Esophagus mucosa (tissue), 1 donor: Measurements from ENCODE around the gene TBL1X. TPM values are rescaled to one million over a fixed set of nuclear protein-coding genes. Genes with fewer than 3 reads are reported as not detected.

ENCODE experiments used
- ATAC-seq: fragments of 200-7000 bp; cut with Tn5 transposase; one replicate; pipeline ENCODE4 v1.9.1; 2020
- total RNA-seq: library from RNA; stranded (reverse); gene quantifications from one replicate; pipeline ENCODE4 v1.2.4, GENCODE V29; 2023
- donor health status: DM: yes; HTN: yes; CAD: no.

TBL1X gene
- total RNA-seq, 1 donor from 2014 or later, result 21.8 TPM

- no peak for ATAC-seq
Observed at GRCh38 chrX:9591496-9591895, 126.6 kb downstream of the TBL1X start.

GRCh38 chrX:9593756-9594155 is 128.9 kb downstream of the TBL1X start:
- ATAC-seq, result no peak

DNA sequence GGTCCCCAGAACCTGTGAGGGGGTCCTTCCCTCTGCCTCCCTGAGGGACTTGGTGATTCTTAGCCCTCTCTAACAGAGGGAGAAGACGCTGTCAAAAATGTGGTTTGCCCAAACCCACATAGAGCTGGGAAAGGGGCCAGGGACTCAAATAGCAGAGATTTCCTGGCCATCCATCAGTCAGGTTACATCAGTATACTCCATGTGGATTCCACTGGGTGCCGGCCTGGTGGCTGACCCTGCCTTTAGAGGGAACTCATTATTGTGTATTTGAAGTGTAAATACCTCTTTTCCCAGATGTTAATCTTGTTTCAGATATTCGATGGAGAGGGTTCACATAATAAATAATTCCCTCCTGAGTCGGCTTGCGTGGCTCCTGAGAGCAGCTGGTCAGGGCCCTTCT is 130.3 kb downstream of the TBL1X start:
- no peak for ATAC-seq

GRCh38 chrX:9596837-9597236 is 132.0 kb downstream of the TBL1X start:
- ATAC-seq, result no peak

GRCh38 chrX:9597361-9598035 is 132.6 kb downstream of the TBL1X start:
- no peak for ATAC-seq

GRCh38 chrX:9598344-9598743 is 133.5 kb downstream of the TBL1X start:
- ATAC-seq, result no peak

DNA sequence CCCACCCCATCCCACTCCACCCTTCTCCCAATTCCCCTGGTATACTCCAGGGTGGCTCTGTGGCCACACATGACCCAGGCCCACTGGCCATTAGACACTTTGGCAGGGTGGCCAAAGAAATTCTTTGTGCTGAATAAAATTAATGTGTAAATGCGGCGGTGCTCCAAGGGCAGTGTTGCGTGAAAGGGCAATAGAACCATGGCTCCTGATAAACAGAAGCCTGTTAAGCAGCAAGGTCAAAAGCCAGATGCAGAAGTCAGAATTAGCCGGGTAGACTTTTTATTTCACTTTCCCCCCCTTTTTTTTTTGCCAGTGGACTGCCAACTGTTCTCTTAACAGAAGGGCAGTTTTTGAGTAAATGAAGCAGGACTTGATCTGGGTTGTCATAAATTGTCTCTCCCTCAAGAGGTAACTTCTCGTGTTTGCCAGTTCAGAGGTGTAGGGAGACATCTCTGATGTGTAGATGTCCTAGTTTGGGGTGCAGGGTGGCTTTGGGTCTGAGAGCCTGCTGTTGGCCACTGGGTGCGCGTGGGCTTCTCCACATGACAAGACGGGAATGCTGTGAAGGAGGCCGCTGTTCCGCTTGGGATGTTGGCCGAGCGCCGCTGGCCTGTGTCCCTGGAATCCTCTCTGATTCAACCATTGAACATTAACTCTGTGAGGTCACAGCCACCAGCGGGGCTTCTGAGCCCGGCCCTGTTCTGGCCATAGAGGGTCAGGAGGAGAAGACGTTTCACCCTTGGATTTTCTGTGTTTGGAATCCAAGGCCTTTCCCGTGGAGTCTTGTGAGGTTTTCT is 139.5 kb downstream of the TBL1X start:
- no peak for ATAC-seq

GRCh38 chrX:9604908-9605306 is 140.0 kb downstream of the TBL1X start:
- no peak for ATAC-seq

DNA sequence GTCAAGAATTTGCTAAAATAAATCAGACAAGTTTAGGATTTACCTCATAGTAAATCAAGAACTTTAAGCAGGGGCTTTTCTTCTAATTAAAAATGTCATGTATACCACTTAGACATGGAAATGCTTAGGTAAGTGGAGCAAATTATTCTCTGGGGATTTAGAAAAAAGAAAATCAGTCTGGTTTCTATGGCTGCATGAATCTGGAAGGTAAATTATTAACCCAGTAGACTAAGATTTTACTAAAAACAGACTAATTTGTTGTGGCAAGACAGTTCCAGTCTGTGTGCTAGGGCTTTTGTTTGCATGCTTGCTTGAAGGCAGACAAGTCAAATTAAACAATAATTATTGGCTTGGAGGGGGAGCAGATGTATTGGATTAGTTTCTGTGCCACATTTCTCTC is 140.6 kb downstream of the TBL1X start:
- ATAC-seq, result no peak

DNA sequence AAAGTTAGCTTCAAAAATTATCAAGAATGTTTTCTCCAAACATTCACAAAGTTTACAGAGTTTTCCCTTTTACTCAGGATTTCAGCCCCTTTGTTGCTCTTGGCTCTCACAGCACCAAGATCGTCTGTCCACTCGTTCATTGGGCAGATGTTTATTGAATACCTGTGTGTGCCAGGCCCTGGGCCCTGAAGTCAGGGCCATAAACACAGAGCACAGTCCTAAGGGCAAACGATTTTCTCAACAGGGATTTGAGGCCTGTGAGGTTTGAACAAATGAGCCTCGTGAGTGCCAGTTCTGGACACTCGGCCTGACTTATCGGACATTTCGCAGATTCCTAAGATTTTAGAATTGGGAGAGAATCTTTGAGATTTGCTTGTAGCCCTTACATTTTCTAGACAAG is 142.1 kb downstream of the TBL1X start:
- ATAC-seq, result no peak

DNA sequence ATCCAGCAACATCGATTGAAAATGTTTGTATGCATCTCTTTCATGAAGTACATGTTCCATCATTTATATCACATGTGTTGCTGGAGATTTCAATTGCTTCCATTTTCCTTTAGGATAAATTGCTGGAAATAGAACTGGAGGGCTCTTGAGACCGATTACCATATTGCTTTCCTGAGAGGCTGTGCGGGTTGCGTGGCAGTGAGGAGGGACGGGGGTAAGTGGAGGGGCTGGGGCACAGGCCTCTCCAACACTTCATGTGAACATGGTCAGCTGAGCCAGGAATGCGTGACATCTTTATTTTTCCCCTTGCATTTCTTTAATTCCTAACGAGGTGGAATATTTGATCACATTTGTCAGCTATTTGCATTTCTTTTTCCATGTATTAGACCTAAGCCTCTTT is 144.6 kb downstream of the TBL1X start:
- no peak for ATAC-seq

- no peak for ATAC-seq
Observed at GRCh38 chrX:9609987-9610386, 145.1 kb downstream of the TBL1X start.

DNA sequence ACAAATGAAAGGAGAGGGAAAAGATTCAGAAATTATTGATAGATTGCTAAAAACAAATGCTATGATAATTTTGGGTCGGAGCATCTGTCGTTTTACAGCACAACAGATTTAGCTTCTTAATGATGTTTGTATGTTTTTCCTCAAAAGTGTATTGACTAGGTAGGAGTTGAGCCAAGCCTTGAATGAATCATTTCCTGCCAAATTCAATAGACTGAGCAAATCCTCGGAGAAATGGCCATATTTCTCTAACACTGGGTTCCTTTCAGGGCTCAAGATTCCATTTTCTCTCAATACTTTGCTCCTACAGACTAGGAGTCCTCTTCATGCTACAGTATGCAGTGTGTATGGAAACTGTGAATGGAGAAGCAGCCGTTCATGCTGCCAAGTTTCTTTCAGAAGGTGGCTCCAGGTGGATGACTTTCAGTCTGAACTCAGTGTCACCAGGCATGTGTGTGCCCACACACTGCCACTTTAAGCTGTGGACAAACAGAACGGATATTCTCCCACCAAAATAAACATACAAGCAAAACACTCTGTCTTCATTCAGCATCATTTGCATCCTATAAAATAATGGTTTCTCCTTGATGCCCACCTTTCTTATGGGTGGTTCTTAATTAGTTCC is 146.0 kb downstream of the TBL1X start:
- no peak for ATAC-seq

GRCh38 chrX:9611436-9612145 is 146.7 kb downstream of the TBL1X start:
- no peak for ATAC-seq

- ATAC-seq, result no peak
Observed at GRCh38 chrX:9612146-9612505, 147.3 kb downstream of the TBL1X start.

- ATAC-seq, result no peak
Observed at GRCh38 chrX:9614016-9614415, 149.2 kb downstream of the TBL1X start.

GRCh38 chrX:9619133-9619532 is 154.3 kb downstream of the TBL1X start:
- ATAC-seq, result no peak

DNA sequence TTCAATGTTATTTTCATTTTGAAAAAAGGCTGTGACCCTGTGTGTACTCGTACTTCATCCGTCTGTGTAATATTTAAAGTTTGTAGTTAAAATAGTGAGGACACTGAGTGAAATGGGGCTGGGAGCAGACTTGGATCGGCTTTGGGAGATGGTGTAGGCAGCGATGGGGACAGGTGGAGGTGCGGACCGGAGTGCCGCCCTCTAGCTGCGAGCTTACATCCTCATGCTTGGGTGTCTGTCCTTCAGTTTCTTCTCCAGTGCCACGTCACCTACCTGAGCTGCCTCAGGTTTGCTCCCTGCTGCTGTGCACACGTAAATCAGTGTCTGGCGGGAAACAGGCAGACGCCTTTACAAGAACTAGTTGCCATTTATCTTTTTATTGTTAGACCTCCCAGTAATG is 154.7 kb downstream of the TBL1X start:
- ATAC-seq, result no peak

GRCh38 chrX:9622128-9622527 is 157.3 kb downstream of the TBL1X start:
- no peak for ATAC-seq

GRCh38 chrX:9626379-9626778 is 161.5 kb downstream of the TBL1X start:
- no peak for ATAC-seq

- no peak for ATAC-seq
Observed at GRCh38 chrX:9627922-9628321, 163.1 kb downstream of the TBL1X start.

GRCh38 chrX:9628779-9629493 is 164.1 kb downstream of the TBL1X start:
- no peak for ATAC-seq

GRCh38 chrX:9634551-9634950 is 169.7 kb downstream of the TBL1X start:
- no peak for ATAC-seq
